Trophoblast cell (in vitro differentiated cells and primary cell): ENCODE measurements around the gene ARHGEF18.
"Not testable (repeated sequence)": the region's sequence is repeated elsewhere in the genome, so short reads cannot be mapped to it uniquely, and the experiment has no call there.

Source experiments
- DNase-seq, 2 donors: peaks; one replicate each; pipeline ENCODE4 v3.0.0-alpha.2; 2016
- H2AFZ ChIP-seq: 2 replicates; pipeline ENCODE4 v1.6.1; 2013; ENCODE audit warnings: low read length, moderate library complexity, mild to moderate bottlenecking; ENCODE audit not compliant: insufficient read depth, poor library complexity
- H2AK5ac ChIP-seq: 2 replicates; pipeline ENCODE4 v1.6.1; 2013; ENCODE audit warnings: mild to moderate bottlenecking, low read length
- H2BK120ac ChIP-seq: 2 replicates; pipeline ENCODE4 v1.6.1; 2013; ENCODE audit warnings: low read length, mild to moderate bottlenecking, moderate library complexity; ENCODE audit not compliant: insufficient read depth, poor library complexity
- H2BK12ac ChIP-seq: 2 replicates; pipeline ENCODE4 v1.6.1; 2013; ENCODE audit warnings: mild to moderate bottlenecking, low read length, moderate library complexity
- H2BK5ac ChIP-seq: 2 replicates; pipeline ENCODE4 v1.6.1; 2013; ENCODE audit warnings: low read length, low read depth, moderate library complexity, mild to moderate bottlenecking; ENCODE audit not compliant: poor library complexity
- H3K14ac ChIP-seq: 2 replicates; pipeline ENCODE4 v1.6.1; 2013; ENCODE audit warnings: mild to moderate bottlenecking, low read length
- H3K18ac ChIP-seq: 2 replicates; pipeline ENCODE4 v1.6.1; 2013; ENCODE audit warnings: mild to moderate bottlenecking, low read length
- H3K23ac ChIP-seq: 2 replicates; pipeline ENCODE4 v1.6.1; 2013; ENCODE audit warnings: low read length
- H3K27ac ChIP-seq: 2 replicates; pipeline ENCODE4 v1.5.1; 2013; ENCODE audit warnings: low read depth, mild to moderate bottlenecking, inconsistent platforms, low read length, moderate library complexity
- H3K27me3 ChIP-seq: 2 replicates; pipeline ENCODE4 v1.6.1; 2013; ENCODE audit warnings: inconsistent platforms, mild to moderate bottlenecking, low read length, moderate library complexity; ENCODE audit not compliant: insufficient read depth
- H3K36me3 ChIP-seq, 2 experiments: 1 replicate in 1 of 2; 2 replicates in 1 of 2; pipeline ENCODE4 v1.6.1; 2013; ENCODE audit warnings: low read length in 2 of 2, mild to moderate bottlenecking in 2 of 2, moderate library complexity in 1 of 2; ENCODE audit not compliant: insufficient read depth in 2 of 2, control insufficient read depth in 1 of 2
- H3K4ac ChIP-seq: 2 replicates; pipeline ENCODE4 v1.6.1; 2013; ENCODE audit warnings: low read depth, mild to moderate bottlenecking, low read length, moderate library complexity
- H3K4me1 ChIP-seq, 2 experiments: 1 replicate in 1 of 2; 2 replicates in 1 of 2; pipeline ENCODE4 v1.6.1; 2013; ENCODE audit warnings: low read length in 2 of 2, mild to moderate bottlenecking in 2 of 2, moderate library complexity in 1 of 2; ENCODE audit not compliant: insufficient read depth in 2 of 2, control insufficient read depth in 1 of 2
- H3K4me2 ChIP-seq: 2 replicates; pipeline ENCODE4 v1.6.1; 2013; ENCODE audit warnings: inconsistent platforms, mild to moderate bottlenecking, low read length, moderate library complexity
- H3K4me3 ChIP-seq: 2 replicates; pipeline ENCODE4 v1.5.1; 2013; ENCODE audit warnings: mild to moderate bottlenecking, low read depth, low read length, inconsistent platforms
- H3K79me1 ChIP-seq: one replicate; pipeline ENCODE4 v1.6.1; 2013; ENCODE audit warnings: low read length
- H3K79me2 ChIP-seq: 2 replicates; pipeline ENCODE4 v1.6.1; 2013; ENCODE audit warnings: low read length, mild to moderate bottlenecking; ENCODE audit not compliant: control insufficient read depth, insufficient read depth, poor library complexity
- H3K9ac ChIP-seq: 2 replicates; pipeline ENCODE4 v1.6.1; 2013; ENCODE audit warnings: mild to moderate bottlenecking, low read length
- H3K9me3 ChIP-seq: 2 replicates; pipeline ENCODE4 v1.6.1; 2013; ENCODE audit warnings: low read depth, mild to moderate bottlenecking, control low read depth, inconsistent platforms, low read length; ENCODE audit not compliant: insufficient read depth
- H4K12ac ChIP-seq: 2 replicates; pipeline ENCODE4 v1.6.1; 2013; ENCODE audit warnings: low read depth, mild to moderate bottlenecking, low read length, moderate library complexity
- H4K8ac ChIP-seq: 2 replicates; pipeline ENCODE4 v1.6.1; 2013; ENCODE audit warnings: low read depth, mild to moderate bottlenecking, low read length, moderate library complexity
- H4K91ac ChIP-seq: one replicate; pipeline ENCODE4 v1.6.1; 2013; ENCODE audit warnings: low read depth, mild to moderate bottlenecking, low read length, moderate library complexity
- WGBS: extraction: QIAGEN DNeasy Blood & Tissue Kit; methylation state at CpG from one replicate; pipeline ENCODE4 v1.1.7; 2013; ENCODE audit warnings: missing lambda C conversion rate; ENCODE audit not compliant: insufficient read length, insufficient coverage; ENCODE audit errors: extremely low coverage; 5-methylcytosine and 5-hydroxymethylcytosine counted together

ARHGEF18 gene

GRCh38 chr19:7307590-7308218 lies 41.0 kb upstream of the ARHGEF18 start:
- Histone ChIP-seq H3K4me1 (no peaks in the 10 kb centered on the region), H3K79me1 (no peaks in the 10 kb centered on the region), H3K4ac (no peak overlapping the region), H2BK5ac (no peak overlapping the region), H3K23ac (no peak overlapping the region), H2AK5ac (no peak overlapping the region), H4K8ac (no peak overlapping the region), H3K27ac (no peak overlapping the region), H3K14ac (no peak overlapping the region), H2BK120ac (no peak overlapping the region), H3K9me3 (no peaks in the 10 kb centered on the region), H4K12ac (no peak overlapping the region), H3K18ac (no peak overlapping the region), H2AFZ (no peak overlapping the region), H3K79me2 (no peaks in the 10 kb centered on the region), H3K4me3 (no peak overlapping the region), H4K91ac (no peak overlapping the region), H3K36me3 (no peaks in the 10 kb centered on the region), H3K9ac (no peak overlapping the region), H3K4me2 (no peak overlapping the region), H3K27me3 (no peaks in the 10 kb centered on the region), H2BK12ac (no peak overlapping the region)
- no CpG with 5 or more reads among the region's 7 CpGs for WGBS
- no peak for DNase-seq

DNA sequence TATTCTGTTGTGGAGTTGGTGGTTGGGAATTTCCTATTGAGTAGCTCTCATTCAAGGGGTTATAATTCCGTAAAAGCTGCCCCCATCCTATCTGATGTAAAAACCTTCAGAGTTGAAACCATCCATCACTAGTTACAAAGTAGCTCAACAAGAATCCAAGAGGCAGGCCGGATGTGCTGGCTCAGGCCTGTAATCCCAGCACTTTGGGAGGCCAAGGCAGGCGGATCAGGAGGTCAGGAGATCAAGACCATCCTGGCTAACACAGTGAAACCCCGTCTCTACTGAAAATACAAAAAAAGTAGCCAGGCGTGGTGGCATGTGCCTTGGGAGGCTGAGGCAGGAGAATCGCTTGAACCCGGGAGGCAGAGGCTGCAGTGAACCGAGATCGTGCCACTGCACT lies 40.4 kb upstream of the ARHGEF18 start:
- H3K9ac ChIP-seq, H4K91ac ChIP-seq, H2BK5ac ChIP-seq, H3K14ac ChIP-seq, H3K4me3 ChIP-seq, H3K9me3 ChIP-seq, H3K79me1 ChIP-seq, H3K79me2 ChIP-seq, H3K4me2 ChIP-seq, H3K27me3 ChIP-seq, H3K4me1 ChIP-seq, H4K12ac ChIP-seq, DNase-seq, H4K8ac ChIP-seq, H3K18ac ChIP-seq, H2AK5ac ChIP-seq, H2AFZ ChIP-seq, H3K4ac ChIP-seq, H3K36me3 ChIP-seq, H2BK12ac ChIP-seq, H2BK120ac ChIP-seq, H3K27ac ChIP-seq, H3K23ac ChIP-seq: not testable (repeated sequence)
- WGBS: no CpG with 5 or more reads among the region's 9 CpGs

GRCh38 chr19:7311911-7312310 lies 36.8 kb upstream of the ARHGEF18 start:
- Histone ChIP-seq H3K79me2 (no peaks in the 10 kb centered on the region), H3K36me3 (no peaks in the 10 kb centered on the region), H3K79me1 (no peaks in the 10 kb centered on the region), H4K8ac (no peak overlapping the region), H3K4ac (no peak overlapping the region), H2BK120ac (no peak overlapping the region), H2AFZ (no peak overlapping the region), H3K14ac (no peak overlapping the region), H4K91ac (no peak overlapping the region), H2AK5ac (no peak overlapping the region), H3K27me3 (no peaks in the 10 kb centered on the region), H4K12ac (no peak overlapping the region), H3K4me2 (no peak overlapping the region), H3K9me3 (peaks cover 3% of the 10 kb centered on the region), H3K4me3 (no peak overlapping the region), H3K27ac (no peak overlapping the region), H3K9ac (no peak overlapping the region), H3K4me1 (no peaks in the 10 kb centered on the region), H3K23ac (no peak overlapping the region), H3K18ac (no peak overlapping the region), H2BK12ac (no peak overlapping the region), H2BK5ac (no peak overlapping the region)
- DNase-seq: no peak
- no CpG with 5 or more reads among the region's 12 CpGs for WGBS

- Histone ChIP-seq H2AFZ (no peak overlapping the region), H3K79me2 (no peaks in the 10 kb centered on the region), H4K91ac (no peak overlapping the region), H3K9ac (no peak overlapping the region), H3K4me2 (no peak overlapping the region), H2AK5ac (no peak overlapping the region), H3K9me3 (peaks cover 3% of the 10 kb centered on the region), H3K14ac (no peak overlapping the region), H3K27me3 (no peaks in the 10 kb centered on the region), H3K36me3 (no peaks in the 10 kb centered on the region), H3K79me1 (no peaks in the 10 kb centered on the region), H2BK120ac (no peak overlapping the region), H4K12ac (no peak overlapping the region), H3K18ac (no peak overlapping the region), H2BK12ac (no peak overlapping the region), H4K8ac (no peak overlapping the region), H3K23ac (no peak overlapping the region), H3K4me1 (no peaks in the 10 kb centered on the region), H3K4me3 (no peak overlapping the region), H3K4ac (no peak overlapping the region), H2BK5ac (no peak overlapping the region), H3K27ac (no peak overlapping the region)
- WGBS: no CpG with 5 or more reads among the region's 7 CpGs
- DNase-seq: no peak
Measured at GRCh38 chr19:7312816-7313215, 35.9 kb upstream of the ARHGEF18 start.
